ENCODE data around the gene TMEM161A. TPM values are rescaled to one million over a fixed set of nuclear protein-coding genes. Genes with fewer than 3 reads are reported as not detected.
A peak's percentile ranks its signal among the peaks of the same experiment; 100 is the strongest.

TMEM161A gene
- total and polyA plus RNA-seq, 2 experiments from 2014 or later, result 38.9 to 59.5 TPM

DNA sequence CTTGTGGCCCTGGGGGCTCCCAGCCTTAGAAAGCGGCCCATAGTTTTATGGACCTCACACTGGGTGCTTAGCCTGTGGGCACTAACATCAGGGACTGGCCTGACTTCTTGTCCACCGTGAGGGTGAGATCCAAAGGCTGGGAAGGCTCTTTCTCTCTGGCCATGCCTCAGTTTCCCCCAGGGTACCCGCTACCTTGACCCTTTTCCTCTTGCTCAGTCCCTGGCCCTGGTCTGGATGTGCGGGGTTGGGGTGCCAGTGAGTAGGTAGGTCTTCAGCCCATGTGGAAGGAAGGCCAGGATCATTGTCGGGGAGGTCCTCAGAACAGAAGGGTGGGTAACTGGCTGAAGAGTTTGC, 1.6 kb upstream of the TMEM161A start:
- Mint-ChIP-seq H3K27ac (no peak overlapping the region), H3K9me3 (no peaks in the 10 kb centered on the region; the same call in 2 of the 3 replicates), H3K36me3 (ENCODE audit: low read depth) (peaks cover 3% of the 10 kb centered on the region; the same call in 1 of the 3 replicates), H3K4me3 (no peak overlapping the region), H3K4me1 (peaks cover 9% of the 10 kb centered on the region), H3K27me3 (ENCODE audit: insufficient read depth, low read depth, poor library complexity) (peaks cover 45% of the 10 kb centered on the region)
- H3K27ac ChIP-seq (ENCODE audit: low read depth), result no peak overlapping the region
- no peaks in the 10 kb centered on the region for H3K9me2 ChIP-seq (ENCODE audit: insufficient read depth)
- TF ChIP-seq CREB1 (CRISPR knock-in tag; IDR thresholded peaks at IDR 0.05; ENCODE audit: low read depth), result no peak
- no peak for TF ChIP-seq ZNF462 (CRISPR knock-in tag; IDR thresholded peaks at IDR 0.05)
- TF ChIP-seq EZH2 (IDR thresholded peaks at IDR 0.05; ENCODE audit: low read depth, unreplicated experiment), result no peak
- TF ChIP-seq JUNB (IDR thresholded peaks at IDR 0.05; ENCODE audit: unreplicated experiment), result no peak
- TF ChIP-seq ZNF331 (CRISPR knock-in tag; IDR thresholded peaks at IDR 0.05; ENCODE audit: low read depth), result no peak
- no peaks in the 10 kb centered on the region for H3K36me3 ChIP-seq (ENCODE audit: insufficient read depth)
- H4K20me1 ChIP-seq (replicated peaks; ENCODE audit: insufficient read depth), result peaks cover 9% of the 10 kb centered on the region; the same call in 1 of the 2 replicates
- peaks cover 10% of the 10 kb centered on the region; the same call in 1 of the 2 replicates for H3F3A ChIP-seq (replicated peaks; ENCODE audit: low read depth)
- no peak overlapping the region for H3K4me3 ChIP-seq
- no peaks in the 10 kb centered on the region for H3K79me2 ChIP-seq (replicated peaks; ENCODE audit: insufficient read depth)
- DNase-seq (ENCODE audit: low spot score) (no peak), ATAC-seq (no peak)
- no peaks in the 10 kb centered on the region for H3K27me3 ChIP-seq (ENCODE audit: insufficient read depth)
- H2AFZ ChIP-seq, result no peak overlapping the region
- H3K4me1 ChIP-seq (ENCODE audit: insufficient read depth), result peaks cover 5% of the 10 kb centered on the region; the same call in 1 of the 2 replicates
- no peak overlapping the region for H3K4me2 ChIP-seq

DNA sequence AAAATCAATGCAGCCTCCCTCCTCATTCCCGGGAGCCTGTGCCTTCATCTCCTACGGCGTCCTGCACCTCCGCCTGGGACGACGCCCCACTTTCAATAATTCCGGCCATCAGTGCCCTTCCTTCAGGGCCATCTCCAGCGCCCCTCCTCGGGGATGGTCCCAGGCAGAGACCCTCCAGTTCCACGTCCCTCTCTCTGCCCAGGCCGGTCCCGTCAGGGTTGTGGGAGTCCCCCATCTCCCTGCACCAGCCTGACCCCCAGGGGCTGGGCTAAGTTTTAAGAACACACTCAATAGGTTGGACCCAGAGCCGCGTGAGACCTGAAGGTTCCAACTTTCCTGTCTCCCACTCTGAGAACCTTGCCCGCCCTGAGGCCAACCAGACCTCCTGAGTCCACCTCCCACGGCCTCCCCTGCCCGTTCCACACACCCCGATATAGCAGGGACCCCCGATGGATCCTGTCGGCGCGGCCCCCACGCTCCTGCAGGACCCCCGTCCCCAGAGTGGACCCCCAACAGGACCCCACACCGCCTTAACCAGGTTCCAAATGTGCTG, 646 bp downstream of the TMEM161A start:
- H2AFZ ChIP-seq, result peak overlapping the region; percentile 98; the same call in 1 of the 2 replicates
- peaks cover 10% of the 10 kb centered on the region; the same call in 1 of the 2 replicates for H3F3A ChIP-seq (replicated peaks; ENCODE audit: low read depth)
- Mint-ChIP-seq H3K36me3 (ENCODE audit: low read depth) (peaks cover 17% of the 10 kb centered on the region), H3K4me3 (peak overlapping the region; percentile 99), H3K27me3 (ENCODE audit: insufficient read depth, low read depth, poor library complexity) (peaks cover 35% of the 10 kb centered on the region), H3K27ac (no peak overlapping the region), H3K4me1 (peaks cover 9% of the 10 kb centered on the region), H3K9me3 (peaks cover 9% of the 10 kb centered on the region; the same call in 2 of the 3 replicates)
- no peak overlapping the region for H3K27ac ChIP-seq (ENCODE audit: low read depth)
- no peaks in the 10 kb centered on the region for H3K27me3 ChIP-seq (ENCODE audit: insufficient read depth)
- DNase-seq (ENCODE audit: low spot score) (peak; percentile 37), ATAC-seq (peak; percentile 5; the same call in 2 of the 3 replicates)
- no peaks in the 10 kb centered on the region for H3K9me2 ChIP-seq (ENCODE audit: insufficient read depth)
- no peaks in the 10 kb centered on the region for H3K36me3 ChIP-seq (ENCODE audit: insufficient read depth)
- peaks cover 5% of the 10 kb centered on the region; the same call in 1 of the 2 replicates for H3K4me1 ChIP-seq (ENCODE audit: insufficient read depth)
- peak overlapping the region; percentile 99 for H3K4me2 ChIP-seq
- H4K20me1 ChIP-seq (replicated peaks; ENCODE audit: insufficient read depth), result peaks cover 13% of the 10 kb centered on the region; the same call in 1 of the 2 replicates
- peak overlapping the region; percentile 98 for H3K4me3 ChIP-seq
- peaks cover 3% of the 10 kb centered on the region; the same call in 1 of the 2 replicates for H3K79me2 ChIP-seq (replicated peaks; ENCODE audit: insufficient read depth)
- TF ChIP-seq ZNF462 (CRISPR knock-in tag; IDR thresholded peaks at IDR 0.05), result no peak
- TF ChIP-seq EZH2 (IDR thresholded peaks at IDR 0.05; ENCODE audit: low read depth, unreplicated experiment), result no peak
- no peak for TF ChIP-seq CREB1 (CRISPR knock-in tag; IDR thresholded peaks at IDR 0.05; ENCODE audit: low read depth)

Measured in GM23338 (cell line).